ENCODE measurements around the gene RAPGEF5. TPM values are rescaled to one million over a fixed set of nuclear protein-coding genes. Genes with fewer than 3 reads are reported as not detected.

RAPGEF5 gene
- total RNA-seq, 1 experiment from 2014 or later = 13.3 TPM

DNA sequence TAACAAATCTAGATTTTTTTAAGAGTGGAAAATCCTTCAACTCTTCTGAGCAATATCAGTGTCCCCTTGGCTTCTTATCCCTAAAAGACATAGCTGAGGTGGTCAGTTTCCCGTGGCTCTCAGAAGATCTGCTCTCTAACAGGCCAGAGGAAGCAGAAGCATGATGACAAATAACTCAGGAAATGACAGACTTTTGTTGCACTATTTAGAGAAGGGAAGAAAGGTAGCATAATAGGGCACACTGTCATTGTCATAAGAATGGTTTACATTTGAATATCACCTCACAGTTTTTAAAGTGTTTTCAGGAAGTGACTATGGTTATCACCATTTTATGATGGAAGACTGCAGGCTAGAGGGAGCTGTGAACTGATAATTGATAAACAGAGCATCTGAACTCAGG is 33.6 kb upstream of the RAPGEF5 start:
- WGBS (ENCODE audit: extremely low coverage, insufficient read length, low lambda C conversion rate) = no CpG with 5 or more reads among the region's 1 CpG
- no peak overlapping the region for H3K56ac ChIP-seq (ENCODE audit: insufficient read length, low read depth, low read length)
- no peaks in the 10 kb centered on the region for H3K9me3 ChIP-seq (ENCODE audit: control insufficient read depth, low read depth, low read length)
- H3K9ac ChIP-seq (ENCODE audit: extremely low read depth, insufficient read length, low read length) = no peak overlapping the region
- no peak overlapping the region; a peak in 1 of 7 replicates for H3K27ac Mint-ChIP-seq
- no peaks in the 10 kb centered on the region for H3K27me3 Mint-ChIP-seq (ENCODE audit: low read depth)
- H2BK120ac ChIP-seq (ENCODE audit: low read depth, low read length, poor library complexity, severe bottlenecking) = no peak overlapping the region
- H3K27me3 ChIP-seq (ENCODE audit: insufficient read depth, low read length) = no peaks in the 10 kb centered on the region
- TF ChIP-seq, protein P1, sequence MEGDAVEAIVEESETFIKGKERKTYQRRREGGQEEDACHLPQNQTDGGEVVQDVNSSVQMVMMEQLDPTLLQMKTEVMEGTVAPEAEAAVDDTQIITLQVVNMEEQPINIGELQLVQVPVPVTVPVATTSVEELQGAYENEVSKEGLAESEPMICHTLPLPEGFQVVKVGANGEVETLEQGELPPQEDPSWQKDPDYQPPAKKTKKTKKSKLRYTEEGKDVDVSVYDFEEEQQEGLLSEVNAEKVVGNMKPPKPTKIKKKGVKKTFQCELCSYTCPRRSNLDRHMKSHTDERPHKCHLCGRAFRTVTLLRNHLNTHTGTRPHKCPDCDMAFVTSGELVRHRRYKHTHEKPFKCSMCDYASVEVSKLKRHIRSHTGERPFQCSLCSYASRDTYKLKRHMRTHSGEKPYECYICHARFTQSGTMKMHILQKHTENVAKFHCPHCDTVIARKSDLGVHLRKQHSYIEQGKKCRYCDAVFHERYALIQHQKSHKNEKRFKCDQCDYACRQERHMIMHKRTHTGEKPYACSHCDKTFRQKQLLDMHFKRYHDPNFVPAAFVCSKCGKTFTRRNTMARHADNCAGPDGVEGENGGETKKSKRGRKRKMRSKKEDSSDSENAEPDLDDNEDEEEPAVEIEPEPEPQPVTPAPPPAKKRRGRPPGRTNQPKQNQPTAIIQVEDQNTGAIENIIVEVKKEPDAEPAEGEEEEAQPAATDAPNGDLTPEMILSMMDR (conservative IDR thresholded peaks at IDR 0.05) = no peak
- H3K4me1 ChIP-seq (ENCODE audit: insufficient read depth, low read length) = no peaks in the 10 kb centered on the region
- no peak overlapping the region for H3K27ac ChIP-seq (ENCODE audit: insufficient read length, low read depth, low read length)
- H3K4ac ChIP-seq (ENCODE audit: low read depth, low read length) = no peak overlapping the region
- no peak overlapping the region for H4K91ac ChIP-seq (ENCODE audit: insufficient read length, low read depth, low read length)
- H2AK5ac ChIP-seq (ENCODE audit: insufficient read length, low read length) = no peak overlapping the region
- no peak overlapping the region for H3K14ac ChIP-seq (ENCODE audit: insufficient read depth, low read length)
- DNase-seq = no peak
- no peaks in the 10 kb centered on the region for H3K79me2 ChIP-seq (ENCODE audit: insufficient read depth, low read length)
- H2AFZ ChIP-seq (ENCODE audit: low read length) = no peak overlapping the region
- no peak overlapping the region for H2BK20ac ChIP-seq (ENCODE audit: low read depth, low read length, poor library complexity, severe bottlenecking)
- H3K23me2 ChIP-seq (ENCODE audit: insufficient read length, low read depth, low read length, poor library complexity, severe bottlenecking) = no peaks in the 10 kb centered on the region
- no peak overlapping the region for H3T11ph ChIP-seq (ENCODE audit: low read length)
- no peak overlapping the region for H3K18ac ChIP-seq (ENCODE audit: insufficient read length, low read depth, low read length)
- H4K5ac ChIP-seq (ENCODE audit: insufficient read length, low read depth, low read length) = no peak overlapping the region
- H3K4me2 ChIP-seq (ENCODE audit: insufficient read depth, insufficient read length, low read length) = no peak overlapping the region
- H3K36me3 Mint-ChIP-seq (ENCODE audit: insufficient read depth in 1 of 3, low read depth in 3 of 3) = no peaks in the 10 kb centered on the region
- H4K8ac ChIP-seq (replicated peaks; ENCODE audit: insufficient read length, low read depth, low read length) = no peak overlapping the region
- H3K4me3 Mint-ChIP-seq = no peak overlapping the region
- H2BK5ac ChIP-seq (ENCODE audit: insufficient read length, low read length) = no peak overlapping the region
- H4K20me1 ChIP-seq (ENCODE audit: control insufficient read depth, insufficient read depth, insufficient read length) = no peaks in the 10 kb centered on the region
- peaks cover 13 to 15% of the 10 kb centered on the region in 2 experiments for H3K4me1 Mint-ChIP-seq
- no peaks in the 10 kb centered on the region for H3K79me1 ChIP-seq (ENCODE audit: insufficient read depth, low read depth, low read length, poor library complexity, severe bottlenecking)
- H3K23ac ChIP-seq (ENCODE audit: insufficient read length, low read depth, low read length) = no peak overlapping the region
- no peak overlapping the region for H2BK15ac ChIP-seq (ENCODE audit: low read depth, low read length)
- no peak overlapping the region for H2BK12ac ChIP-seq (ENCODE audit: insufficient read length, low read depth, low read length)
- H3K9me3 Mint-ChIP-seq = no peaks in the 10 kb centered on the region

Measured in H9 (cell line).